HEK293T (cell line): ENCODE measurements around the gene SPATA31C2.

Experiments
- BHLHE40 ChIP-seq: fragments of 450-650 bp; IDR thresholded peaks from 2 replicates; pipeline ENCODE4 v1.6.1; 2016; ENCODE audit warnings: mild to moderate bottlenecking, moderate library complexity, borderline replicate concordance
- ELF4 ChIP-seq: fragments of 450-650 bp; IDR thresholded peaks from 2 replicates; pipeline ENCODE4 v1.6.1; 2017; ENCODE audit warnings: antibody characterized with exemption
- FOXA1 ChIP-seq: fragments of 450-650 bp; IDR thresholded peaks from 2 replicates; pipeline ENCODE4 v1.6.1; 2016; ENCODE audit warnings: mild to moderate bottlenecking
- FOXK2 ChIP-seq: fragments of 450-650 bp; IDR thresholded peaks from 2 replicates; pipeline ENCODE4 v1.6.1; 2016; ENCODE audit warnings: mild to moderate bottlenecking
- HDGF ChIP-seq: fragments of 450-650 bp; IDR thresholded peaks from 2 replicates; pipeline ENCODE4 v1.6.1; 2017; ENCODE audit warnings: antibody characterized with exemption, borderline replicate concordance
- NFRKB ChIP-seq: fragments of 450-650 bp; IDR thresholded peaks from 2 replicates; pipeline ENCODE4 v1.6.1; 2016; ENCODE audit warnings: mild to moderate bottlenecking, moderate library complexity
- PKNOX1 ChIP-seq: fragments of 450-650 bp; IDR thresholded peaks from 2 replicates; pipeline ENCODE4 v1.6.1; 2016
- SP1 ChIP-seq: fragments of 450-650 bp; IDR thresholded peaks from 2 replicates; pipeline ENCODE4 v1.6.1; 2017
- SUZ12 ChIP-seq: fragments of 450-650 bp; IDR thresholded peaks from 2 replicates; pipeline ENCODE4 v1.6.1; 2016; ENCODE audit warnings: mild to moderate bottlenecking
- TARDBP ChIP-seq: fragments of 450-650 bp; IDR thresholded peaks from 2 replicates; pipeline ENCODE4 v1.6.1; 2016
- ZNF384 ChIP-seq: fragments of 450-650 bp; IDR thresholded peaks from 2 replicates; pipeline ENCODE4 v1.6.1; 2016

GRCh38 chr9:88085476-88085875, 52.8 kb downstream of the SPATA31C2 start:
- no peak for TF ChIP-seq PKNOX1
- TF ChIP-seq ZNF384, result no peak
- TF ChIP-seq FOXA1, result no peak
- TF ChIP-seq SUZ12, result no peak
- TF ChIP-seq SP1, result no peak
- no peak for TF ChIP-seq NFRKB
- no peak for TF ChIP-seq FOXK2
- TF ChIP-seq HDGF, result no peak
- no peak for TF ChIP-seq BHLHE40
- no peak for TF ChIP-seq TARDBP
- TF ChIP-seq ELF4, result no peak
